ENCODE results near the gene TTC32.
"Not testable (repeated sequence)": the region's sequence is repeated elsewhere in the genome, so short reads cannot be mapped to it uniquely, and the experiment has no call there.

TTC32 gene

DNA sequence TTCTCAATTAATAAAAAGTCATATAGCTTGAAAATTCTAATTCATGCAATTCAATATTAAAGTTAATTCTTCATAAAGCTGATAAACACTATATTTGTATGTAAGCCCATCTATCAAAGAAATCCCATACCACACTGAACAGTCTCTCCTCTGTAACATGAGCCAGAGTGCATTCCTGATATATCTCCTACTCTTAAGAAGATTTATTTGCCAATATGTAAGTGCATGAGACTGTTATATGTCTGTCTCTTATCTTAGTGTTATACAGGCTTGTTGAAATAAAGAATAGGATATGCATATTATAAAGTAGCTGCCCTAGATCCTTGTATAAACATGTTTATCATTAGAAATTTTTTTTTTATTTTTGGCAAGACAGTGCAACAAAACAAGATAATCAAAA, 40.4 kb upstream of the TTC32 start:
- H3K4me3 Mint-ChIP-seq: no peak overlapping the region

GRCh38 chr2:19937004-19937403, 35.2 kb upstream of the TTC32 start:
- no peaks in the 10 kb centered on the region for H3K4me1 Mint-ChIP-seq
- H3K36me3 Mint-ChIP-seq (ENCODE audit: low read depth): peaks cover 44% of the 10 kb centered on the region
- no peak overlapping the region for H3K27ac Mint-ChIP-seq
- H3K27me3 Mint-ChIP-seq (ENCODE audit: low read depth, poor library complexity): no peaks in the 10 kb centered on the region
- H3K4me3 Mint-ChIP-seq: no peak overlapping the region
- DNase-seq: no peak
- TF ChIP-seq, protein P1, sequence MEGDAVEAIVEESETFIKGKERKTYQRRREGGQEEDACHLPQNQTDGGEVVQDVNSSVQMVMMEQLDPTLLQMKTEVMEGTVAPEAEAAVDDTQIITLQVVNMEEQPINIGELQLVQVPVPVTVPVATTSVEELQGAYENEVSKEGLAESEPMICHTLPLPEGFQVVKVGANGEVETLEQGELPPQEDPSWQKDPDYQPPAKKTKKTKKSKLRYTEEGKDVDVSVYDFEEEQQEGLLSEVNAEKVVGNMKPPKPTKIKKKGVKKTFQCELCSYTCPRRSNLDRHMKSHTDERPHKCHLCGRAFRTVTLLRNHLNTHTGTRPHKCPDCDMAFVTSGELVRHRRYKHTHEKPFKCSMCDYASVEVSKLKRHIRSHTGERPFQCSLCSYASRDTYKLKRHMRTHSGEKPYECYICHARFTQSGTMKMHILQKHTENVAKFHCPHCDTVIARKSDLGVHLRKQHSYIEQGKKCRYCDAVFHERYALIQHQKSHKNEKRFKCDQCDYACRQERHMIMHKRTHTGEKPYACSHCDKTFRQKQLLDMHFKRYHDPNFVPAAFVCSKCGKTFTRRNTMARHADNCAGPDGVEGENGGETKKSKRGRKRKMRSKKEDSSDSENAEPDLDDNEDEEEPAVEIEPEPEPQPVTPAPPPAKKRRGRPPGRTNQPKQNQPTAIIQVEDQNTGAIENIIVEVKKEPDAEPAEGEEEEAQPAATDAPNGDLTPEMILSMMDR (IDR thresholded peaks at IDR 0.05): no peak
- H3K9me3 Mint-ChIP-seq: no peaks in the 10 kb centered on the region

More for the DNA sequence above, 40.4 kb upstream of the TTC32 start:
- Mint-ChIP-seq H3K4me1 (no peaks in the 10 kb centered on the region), H3K36me3 (ENCODE audit: low read depth) (peaks cover 22% of the 10 kb centered on the region), H3K27me3 (ENCODE audit: low read depth, poor library complexity) (no peaks in the 10 kb centered on the region), H3K9me3 (no peaks in the 10 kb centered on the region), H3K27ac (no peak overlapping the region)
- TF ChIP-seq, protein P1 (IDR thresholded peaks at IDR 0.05): no peak
- no peak for DNase-seq

DNA sequence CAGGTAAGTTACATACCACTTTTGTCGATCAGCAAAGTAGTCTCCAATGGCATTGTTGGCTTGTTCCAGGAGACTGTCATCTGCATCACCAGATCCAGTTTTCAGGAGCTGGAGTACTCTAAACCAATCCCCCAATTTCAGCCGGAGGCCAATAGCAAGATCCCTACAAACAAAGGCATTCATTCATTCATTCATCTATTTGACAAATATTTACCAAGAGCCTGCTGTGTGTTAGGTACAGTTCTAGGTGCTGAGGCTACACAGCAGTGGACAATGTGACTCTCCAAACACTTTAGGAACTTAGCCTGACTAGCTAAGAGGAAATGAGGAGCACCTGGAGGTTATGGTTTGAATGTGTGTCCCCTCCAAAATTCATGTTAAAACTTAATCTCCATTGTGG, 34.4 kb upstream of the TTC32 start:
- H3K27ac Mint-ChIP-seq: peak overlapping the region; percentile 61
- TF ChIP-seq, protein P1 (IDR thresholded peaks at IDR 0.05): no peak
- DNase-seq: no peak
- H3K4me1 Mint-ChIP-seq: no peaks in the 10 kb centered on the region
- H3K4me3 Mint-ChIP-seq: no peak overlapping the region
- H3K36me3 Mint-ChIP-seq (ENCODE audit: low read depth): peaks cover 52% of the 10 kb centered on the region
- H3K9me3 Mint-ChIP-seq: no peaks in the 10 kb centered on the region
- no peaks in the 10 kb centered on the region for H3K27me3 Mint-ChIP-seq (ENCODE audit: low read depth, poor library complexity)

DNA sequence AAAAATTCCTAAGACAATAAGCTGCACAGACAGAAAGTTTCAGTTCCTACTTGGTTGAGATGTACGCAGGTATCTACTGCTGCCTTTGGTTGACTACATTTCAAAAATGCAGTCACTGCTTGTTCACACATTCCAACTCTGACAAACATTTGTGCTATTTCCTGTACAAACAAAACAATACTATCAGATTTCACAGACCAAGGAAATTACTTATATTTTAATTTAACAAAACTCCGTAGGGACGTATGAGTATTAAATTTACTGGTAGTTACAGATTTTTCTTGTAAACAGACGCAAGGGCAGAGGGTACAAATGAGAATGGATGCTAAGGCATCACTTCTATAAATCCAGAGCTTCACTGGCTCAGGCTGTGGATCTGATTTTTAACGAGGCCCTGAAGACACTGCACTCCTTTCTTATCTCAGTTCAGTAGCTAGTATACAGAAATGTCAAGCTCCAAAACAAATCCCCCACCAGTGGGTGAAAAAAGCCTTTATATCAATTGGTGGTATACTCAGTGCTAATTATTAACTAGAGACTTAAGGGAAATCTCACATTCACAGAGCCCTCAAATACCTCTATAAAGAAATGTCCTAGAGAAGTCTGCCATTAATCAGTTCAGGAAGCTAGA, 31.7 kb upstream of the TTC32 start:
- Mint-ChIP-seq H3K9me3 (peaks cover 19% of the 10 kb centered on the region), H3K4me1 (no peaks in the 10 kb centered on the region), H3K27ac (peak overlapping the region; percentile 13), H3K36me3 (ENCODE audit: low read depth) (peaks cover 73% of the 10 kb centered on the region), H3K4me3 (no peak overlapping the region), H3K27me3 (ENCODE audit: low read depth, poor library complexity) (no peaks in the 10 kb centered on the region)
- TF ChIP-seq, protein P1 (IDR thresholded peaks at IDR 0.05): no peak
- no peak for DNase-seq

- H3K9me3 Mint-ChIP-seq: peaks cover 24% of the 10 kb centered on the region
- H3K27ac Mint-ChIP-seq: no peak overlapping the region
- no peaks in the 10 kb centered on the region for H3K4me1 Mint-ChIP-seq
- TF ChIP-seq, protein P1 (IDR thresholded peaks at IDR 0.05): no peak
- no peak overlapping the region for H3K4me3 Mint-ChIP-seq
- no peak for DNase-seq
- peaks cover 76% of the 10 kb centered on the region for H3K36me3 Mint-ChIP-seq (ENCODE audit: low read depth)
- H3K27me3 Mint-ChIP-seq (ENCODE audit: low read depth, poor library complexity): no peaks in the 10 kb centered on the region
Measured at GRCh38 chr2:19932928-19933327, 31.1 kb upstream of the TTC32 start.

GRCh38 chr2:19929226-19929625, 27.4 kb upstream of the TTC32 start:
- TF ChIP-seq, protein P1 (IDR thresholded peaks at IDR 0.05): no peak
- Mint-ChIP-seq H3K9me3 (peaks cover 42% of the 10 kb centered on the region), H3K36me3 (ENCODE audit: low read depth) (peaks cover 85% of the 10 kb centered on the region), H3K27me3 (ENCODE audit: low read depth, poor library complexity) (no peaks in the 10 kb centered on the region), H3K4me3 (no peak overlapping the region), H3K4me1 (no peaks in the 10 kb centered on the region), H3K27ac (no peak overlapping the region)
- no peak for DNase-seq

DNA sequence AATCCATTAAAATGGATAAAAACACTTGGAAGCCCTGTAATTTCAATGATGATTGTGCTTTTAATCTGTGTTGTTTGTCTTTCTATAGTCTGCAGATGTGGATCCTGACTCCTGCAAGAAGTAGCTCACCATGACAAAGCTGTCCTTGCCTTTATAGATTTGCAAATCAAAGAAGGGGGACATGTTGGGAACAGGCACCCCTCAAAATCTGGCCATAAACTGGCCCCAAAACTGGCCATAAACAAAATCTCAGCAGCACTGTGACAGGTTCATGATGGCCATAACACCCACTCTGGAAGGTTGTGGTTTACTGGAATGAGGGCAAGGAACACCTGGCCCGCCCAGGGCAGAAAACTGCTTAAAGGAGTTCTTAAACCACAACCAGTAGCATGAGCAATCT, 26.0 kb upstream of the TTC32 start:
- not testable (repeated sequence) for H3K27ac Mint-ChIP-seq; H3K27me3 Mint-ChIP-seq (ENCODE audit: low read depth, poor library complexity); DNase-seq; H3K4me1 Mint-ChIP-seq; H3K4me3 Mint-ChIP-seq
- Mint-ChIP-seq H3K9me3 (peaks cover 46% of the 10 kb centered on the region), H3K36me3 (ENCODE audit: low read depth) (peaks cover 93% of the 10 kb centered on the region)

- not testable (repeated sequence) for DNase-seq; H3K27me3 Mint-ChIP-seq (ENCODE audit: low read depth, poor library complexity); H3K4me3 Mint-ChIP-seq; H3K4me1 Mint-ChIP-seq
- peaks cover 65% of the 10 kb centered on the region for H3K9me3 Mint-ChIP-seq
- H3K27ac Mint-ChIP-seq: peak overlapping the region; percentile 87
- H3K36me3 Mint-ChIP-seq (ENCODE audit: low read depth): peaks cover 97% of the 10 kb centered on the region
Measured at GRCh38 chr2:19924526-19924925, 22.7 kb upstream of the TTC32 start.

GRCh38 chr2:19922188-19922587, 20.4 kb upstream of the TTC32 start:
- H3K36me3 Mint-ChIP-seq (ENCODE audit: low read depth): peaks cover 96% of the 10 kb centered on the region
- not testable (repeated sequence) for H3K27me3 Mint-ChIP-seq (ENCODE audit: low read depth, poor library complexity); H3K4me3 Mint-ChIP-seq; H3K27ac Mint-ChIP-seq; H3K4me1 Mint-ChIP-seq; DNase-seq
- peaks cover 54% of the 10 kb centered on the region for H3K9me3 Mint-ChIP-seq
